OCI-LY7 (cell line): ENCODE measurements around the gene CXorf58. TPM values are rescaled to one million over a fixed set of nuclear protein-coding genes. Genes with fewer than 3 reads are reported as not detected.

Experiments used
- BruUV-seq: library from RNA; stranded (reverse); fragments of 400-500 nt; replicated peaks from 2 replicates; lab custom pipeline; 2021; lab: Mats Ljungman, UMichigan
- CTCF ChIA-PET: fragments of 300-600 bp; sonication (Branson Sonifier 250); formaldehyde crosslinking; loops from one replicate; lab custom pipeline; 2022; ENCODE audit warnings: antibody characterized with exemption; ENCODE audit not compliant: unreplicated experiment; lab: Charles Lee
- POLR2A ChIA-PET: fragments of 300-600 bp; sonication (Branson Sonifier 250); formaldehyde crosslinking; loops from one replicate; lab custom pipeline; 2022; ENCODE audit warnings: antibody characterized with exemption; lab: Charles Lee
- DNase-seq: peaks from one replicate; pipeline ENCODE4 v3.0.0-alpha.2; 2015; ENCODE audit warnings: low spot score
- H2AFZ ChIP-seq: fragments of 200-600 bp; sonication (generic), shearing (Covaris generic); 2 replicates; pipeline ENCODE4 v1.6.1; 2014; ENCODE audit warnings: mild to moderate bottlenecking, antibody characterized with exemption, low read length, moderate library complexity
- H3K27ac ChIP-seq: fragments of 200-600 bp; sonication (generic); 2 replicates; pipeline ENCODE4 v1.5.1; 2014; ENCODE audit warnings: mixed run types, low read depth, mild to moderate bottlenecking, moderate library complexity, low read length, inconsistent platforms; ENCODE audit not compliant: poor library complexity, severe bottlenecking
- H3K36me3 ChIP-seq: fragments of 200-600 bp; sonication (generic); 2 replicates; pipeline ENCODE4 v1.6.1; 2014; ENCODE audit warnings: mild to moderate bottlenecking, antibody characterized with exemption, low read length, moderate library complexity, mixed read lengths; ENCODE audit not compliant: insufficient read depth
- H3K4me1 ChIP-seq: fragments of 200-600 bp; sonication (generic); 2 replicates; pipeline ENCODE4 v1.5.1; 2014; ENCODE audit warnings: mild to moderate bottlenecking, low read length; ENCODE audit not compliant: insufficient read depth, poor library complexity, severe bottlenecking
- H3K4me2 ChIP-seq: fragments of 200-600 bp; sonication (generic); 2 replicates; pipeline ENCODE4 v1.6.1; 2014; ENCODE audit warnings: mild to moderate bottlenecking, low read length
- H3K4me3 ChIP-seq: fragments of 200-600 bp; sonication (generic); 2 replicates; pipeline ENCODE4 v1.5.1; 2014; ENCODE audit warnings: mild to moderate bottlenecking, low read depth, low read length; ENCODE audit not compliant: poor library complexity, severe bottlenecking
- H3K79me2 ChIP-seq: fragments of 200-600 bp; sonication (generic); 2 replicates; pipeline ENCODE4 v1.6.1; 2016; ENCODE audit warnings: low read depth, mild to moderate bottlenecking, low read length, moderate library complexity, mixed read lengths; ENCODE audit not compliant: insufficient read depth
- H3K9me2 ChIP-seq: fragments of 200-600 bp; sonication (generic); 2 replicates; pipeline ENCODE4 v1.6.1; 2016; ENCODE audit warnings: mild to moderate bottlenecking, low read length, mixed read lengths; ENCODE audit not compliant: insufficient read depth
- H3K9me3 ChIP-seq: fragments of 200-600 bp; sonication (generic); 2 replicates; pipeline ENCODE4 v1.6.1; 2014; ENCODE audit warnings: mild to moderate bottlenecking, mixed run types, low read length, mixed read lengths
- H4K20me1 ChIP-seq: fragments of 200-600 bp; sonication (generic); 2 replicates; pipeline ENCODE4 v1.6.1; 2014; ENCODE audit warnings: mild to moderate bottlenecking, antibody characterized with exemption, low read length, moderate library complexity, mixed read lengths; ENCODE audit not compliant: insufficient read depth
- EZH2phosphoT487 ChIP-seq: fragments of 200-600 bp; sonication (generic); IDR thresholded peaks from 2 replicates; pipeline ENCODE4 v1.6.1; 2018; ENCODE audit warnings: low read depth, borderline replicate concordance, mild to moderate bottlenecking, mixed run types, antibody characterized with exemption, low read length, moderate library complexity, mixed read lengths
- intact Hi-C: fragments of 100-400 bp; cut with micrococcal nuclease; formaldehyde crosslinking; loops from one replicate; pipeline ENCODE4 v1.10.0; 2022; ENCODE audit not compliant: unreplicated experiment
- total RNA-seq, 2 experiments: library from RNA; depleted of rRNA in 1 of 2; stranded (reverse); fragments of >200 nt in 1 of 2; shearing (Covaris generic) in 1 of 2; gene quantifications; 2 replicates each; pipeline ENCODE4 v1.2.3, GENCODE V29; 2014 to 2022
- TF ChIP-seq, protein P1 (sequence below): fragments of 200-600 bp; sonication (generic); conservative IDR thresholded peaks from 2 replicates; pipeline ENCODE4 v1.5.1; 2014; ENCODE audit warnings: mild to moderate bottlenecking, antibody characterized with exemption, low read length, moderate library complexity, mixed read lengths

CXorf58 gene
- total RNA-seq, 2 experiments from 2014 or later: 0.46 TPM; not detected in 1

DNA sequence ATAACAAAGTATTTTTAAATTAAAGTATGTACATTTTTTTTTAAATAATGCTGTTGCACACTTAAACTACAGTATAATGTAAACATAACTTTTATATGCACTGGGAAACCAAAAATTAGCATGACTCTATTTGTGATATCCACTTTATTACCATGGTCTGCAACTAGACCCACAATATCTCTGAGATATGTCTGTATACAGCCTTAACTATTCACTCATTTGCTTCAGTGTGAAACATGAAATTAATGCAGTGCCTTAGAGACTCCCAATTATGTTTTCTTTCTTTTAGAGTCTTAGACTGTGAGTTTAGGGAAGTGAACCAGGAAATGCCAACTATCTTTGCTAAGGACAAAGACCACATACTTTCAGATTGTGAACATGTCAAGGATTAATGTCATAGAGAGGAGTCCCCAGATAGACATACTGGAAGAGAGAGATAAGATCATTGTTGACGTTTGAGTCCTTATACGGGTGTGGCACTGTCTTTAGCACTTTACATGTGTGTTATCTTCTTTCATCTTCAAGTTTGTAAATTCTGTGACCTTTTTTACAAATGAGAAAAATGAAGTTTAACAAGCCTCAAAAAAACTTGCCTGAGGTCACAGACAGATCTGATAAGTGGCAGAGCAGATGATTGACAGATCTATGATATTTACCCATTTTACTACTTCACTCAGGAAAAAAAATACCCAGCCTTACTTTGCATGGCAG lies 23.2 kb downstream of the CXorf58 start:
- H3K4me3 ChIP-seq: no peak overlapping the region
- ChIA-PET POLR2A (no interaction called here), CTCF (no interaction called here)
- H4K20me1 ChIP-seq: no peaks in the 10 kb centered on the region
- no peak for TF ChIP-seq EZH2phosphoT487
- TF ChIP-seq, protein P1, sequence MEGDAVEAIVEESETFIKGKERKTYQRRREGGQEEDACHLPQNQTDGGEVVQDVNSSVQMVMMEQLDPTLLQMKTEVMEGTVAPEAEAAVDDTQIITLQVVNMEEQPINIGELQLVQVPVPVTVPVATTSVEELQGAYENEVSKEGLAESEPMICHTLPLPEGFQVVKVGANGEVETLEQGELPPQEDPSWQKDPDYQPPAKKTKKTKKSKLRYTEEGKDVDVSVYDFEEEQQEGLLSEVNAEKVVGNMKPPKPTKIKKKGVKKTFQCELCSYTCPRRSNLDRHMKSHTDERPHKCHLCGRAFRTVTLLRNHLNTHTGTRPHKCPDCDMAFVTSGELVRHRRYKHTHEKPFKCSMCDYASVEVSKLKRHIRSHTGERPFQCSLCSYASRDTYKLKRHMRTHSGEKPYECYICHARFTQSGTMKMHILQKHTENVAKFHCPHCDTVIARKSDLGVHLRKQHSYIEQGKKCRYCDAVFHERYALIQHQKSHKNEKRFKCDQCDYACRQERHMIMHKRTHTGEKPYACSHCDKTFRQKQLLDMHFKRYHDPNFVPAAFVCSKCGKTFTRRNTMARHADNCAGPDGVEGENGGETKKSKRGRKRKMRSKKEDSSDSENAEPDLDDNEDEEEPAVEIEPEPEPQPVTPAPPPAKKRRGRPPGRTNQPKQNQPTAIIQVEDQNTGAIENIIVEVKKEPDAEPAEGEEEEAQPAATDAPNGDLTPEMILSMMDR: no peak
- intact Hi-C loops: no loop called here
- H3K4me1 ChIP-seq: peaks cover 8% of the 10 kb centered on the region
- no peak overlapping the region for H3K27ac ChIP-seq
- BruUV-seq: no TSS peak
- no peak for DNase-seq
- no peaks in the 10 kb centered on the region for H3K9me2 ChIP-seq
- no peaks in the 10 kb centered on the region for H3K79me2 ChIP-seq
- H3K4me2 ChIP-seq: 0 out of 2 replicates have a peak overlapping the region, but pooled peaks have one; percentile 33
- no peaks in the 10 kb centered on the region for H3K36me3 ChIP-seq
- H3K9me3 ChIP-seq: no peaks in the 10 kb centered on the region
- 0 out of 2 replicates have a peak overlapping the region, but pooled peaks have one; percentile 25 for H2AFZ ChIP-seq

GRCh38 chrX:23932046-23932445 lies 24.2 kb downstream of the CXorf58 start:
- CTCF ChIA-PET: no interaction called here
- POLR2A ChIA-PET: no interaction called here
- H3K79me2 ChIP-seq: no peaks in the 10 kb centered on the region
- TF ChIP-seq, protein P1: no peak
- no peak for TF ChIP-seq EZH2phosphoT487
- no peaks in the 10 kb centered on the region for H4K20me1 ChIP-seq
- no TSS peak for BruUV-seq
- H3K27ac ChIP-seq: no peak overlapping the region
- H3K9me3 ChIP-seq: no peaks in the 10 kb centered on the region
- H3K4me1 ChIP-seq: peaks cover 8% of the 10 kb centered on the region
- no peak for DNase-seq
- no peak overlapping the region for H3K4me3 ChIP-seq
- H3K9me2 ChIP-seq: no peaks in the 10 kb centered on the region
- H2AFZ ChIP-seq: no peak overlapping the region
- H3K4me2 ChIP-seq: no peak overlapping the region
- no peaks in the 10 kb centered on the region for H3K36me3 ChIP-seq
- intact Hi-C loops: no loop called here

DNA sequence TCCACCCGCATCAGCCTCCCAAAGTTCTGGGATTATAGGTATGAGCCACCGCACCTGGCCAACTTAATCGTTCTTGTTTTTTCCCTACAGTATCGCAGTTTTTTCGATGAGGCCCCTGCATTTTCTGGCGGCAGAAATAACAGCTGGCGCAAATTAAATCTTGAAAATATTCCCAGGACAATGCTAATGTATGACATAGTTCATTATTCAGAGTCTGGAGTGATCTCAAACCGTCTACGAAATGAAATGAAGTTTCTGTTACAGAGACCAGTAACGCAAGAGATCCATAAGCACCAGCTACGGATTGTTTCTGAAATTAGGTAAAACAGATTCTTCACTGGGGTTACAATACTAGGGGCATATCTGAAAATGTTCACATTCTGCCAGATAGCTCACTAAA lies 27.3 kb downstream of the CXorf58 start:
- no peaks in the 10 kb centered on the region for H3K79me2 ChIP-seq
- no peak overlapping the region for H3K27ac ChIP-seq
- intact Hi-C loops: no loop called here
- no peaks in the 10 kb centered on the region for H4K20me1 ChIP-seq
- TF ChIP-seq, protein P1: no peak
- no peak for TF ChIP-seq EZH2phosphoT487
- no peaks in the 10 kb centered on the region for H3K36me3 ChIP-seq
- no peaks in the 10 kb centered on the region for H3K9me3 ChIP-seq
- no TSS peak for BruUV-seq
- no peaks in the 10 kb centered on the region for H3K9me2 ChIP-seq
- ChIA-PET POLR2A (no interaction called here), CTCF (no interaction called here)
- H3K4me3 ChIP-seq: no peak overlapping the region
- H2AFZ ChIP-seq: no peak overlapping the region
- peaks cover 8% of the 10 kb centered on the region for H3K4me1 ChIP-seq
- DNase-seq: no peak
- H3K4me2 ChIP-seq: no peak overlapping the region
